ENCODE results near the gene JPT1.

Gene JPT1

DNA sequence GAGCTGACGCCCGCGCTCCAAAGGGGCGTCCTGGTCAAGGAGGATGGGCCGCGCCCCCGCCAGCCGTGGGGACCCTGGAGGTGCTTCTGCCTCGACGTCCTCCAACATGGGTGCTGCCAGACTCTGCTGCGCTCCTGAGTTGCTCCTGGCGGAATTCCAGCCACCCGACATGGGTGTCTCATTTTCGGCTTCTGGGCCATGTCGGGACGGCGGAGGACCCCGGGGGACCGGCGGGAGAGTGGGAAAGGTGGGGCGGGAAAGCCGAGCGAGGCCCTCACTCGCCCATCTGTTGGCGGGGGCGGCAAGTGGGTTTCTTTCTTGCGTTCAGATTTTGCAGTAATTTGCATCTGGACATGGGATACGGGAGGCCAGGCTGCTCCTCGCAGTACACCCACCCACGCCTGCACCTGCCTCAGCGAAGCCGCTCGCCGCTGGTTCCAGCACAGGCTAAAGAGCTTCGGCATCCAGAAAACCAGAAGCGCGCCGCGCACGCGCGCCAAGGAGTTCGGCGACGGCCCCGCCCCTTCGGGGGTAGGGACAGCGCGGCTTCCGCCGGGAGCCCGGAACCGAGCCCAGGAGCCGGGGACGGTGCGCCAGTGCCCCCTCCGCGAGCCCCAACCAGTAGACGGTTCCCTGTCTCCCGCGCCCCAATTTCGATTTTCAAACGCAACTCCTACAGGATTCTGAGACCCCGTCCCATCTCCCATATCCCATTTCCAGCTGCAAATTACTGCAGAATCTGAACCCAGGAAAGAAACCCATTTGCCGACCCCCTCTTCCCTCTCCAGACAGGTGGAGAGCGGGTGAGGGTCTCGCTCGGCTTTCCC is 44.7 kb downstream of the JPT1 start, which contains the start of gene ARMC7 (continued):
- peak; percentile 73 for TF ChIP-seq SP2 (tag by site-specific recombination; IDR thresholded peaks at IDR 0.05)
- no peak for TF ChIP-seq ZNF211 (tag by site-specific recombination; IDR thresholded peaks at IDR 0.05; ENCODE audit: low read depth)
- no peak for TF ChIP-seq SP7 (tag by site-specific recombination; IDR thresholded peaks at IDR 0.05)
- no peak for TF ChIP-seq HOXD13 (CRISPR knock-in tag; IDR thresholded peaks at IDR 0.05; ENCODE audit: borderline replicate concordance)
- no peak for TF ChIP-seq ZNF404 (tag by site-specific recombination; IDR thresholded peaks at IDR 0.05)
- no peak for TF ChIP-seq ZNF274 (IDR thresholded peaks at IDR 0.05; ENCODE audit: low read length)
- no peak for TF ChIP-seq ZNF274 (tag by site-specific recombination; IDR thresholded peaks at IDR 0.05; ENCODE audit: borderline replicate concordance)
- TF ChIP-seq ZNF626 (tag by site-specific recombination; IDR thresholded peaks at IDR 0.05), result no peak

DNA sequence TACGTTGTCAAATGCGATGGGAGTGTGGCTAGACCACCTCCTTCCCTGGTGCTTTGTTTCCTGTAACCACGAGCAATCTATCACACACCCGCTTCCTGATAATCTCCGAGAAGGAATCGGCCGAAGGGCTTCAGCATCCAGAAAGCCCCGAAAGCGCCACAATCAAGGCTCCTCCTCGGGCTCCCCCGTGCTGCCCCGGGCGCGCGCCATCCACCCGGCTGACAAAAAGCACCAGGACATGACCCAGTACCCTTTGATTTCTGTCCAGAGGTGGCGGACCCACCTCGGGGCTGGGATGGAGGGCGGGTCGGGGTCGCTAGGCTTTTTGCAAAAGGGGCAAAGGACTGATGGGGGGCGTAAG is 45.3 kb downstream of the JPT1 start:
- Histone ChIP-seq H3K4me3 (ENCODE audit: low read depth, low read length) (no peak overlapping the region; the same call in 1 of the 2 replicates), H3K36me3 (ENCODE audit: control insufficient read depth in 2 of 2, insufficient read depth in 1 of 2, low read length in 2 of 2) (peaks cover 0 to 7% of the 10 kb centered on the region in 2 experiments; a peak in 2 of 3 replicates), H3K4me1 (ENCODE audit: control insufficient read depth, insufficient read depth, low read length) (peaks cover 15% of the 10 kb centered on the region), H3K27ac (ENCODE audit: extremely low read depth, low read depth, low read length) (peak overlapping the region; percentile 67; the same call in 1 of the 2 replicates), H3K9me3 (ENCODE audit: control insufficient read depth, insufficient read depth, low read depth, low read length) (no peaks in the 10 kb centered on the region)
- CTCF ChIA-PET, result interaction anchor here (0.6 to 7.1 kb wide), 6 partner anchors 27 to 152 kb away, joined by 3 to 117 read pairs (median 4); no protein-coding TSS in a partner anchor
- TF ChIP-seq FEZF1 (tag by site-specific recombination; IDR thresholded peaks at IDR 0.05) (no peak), ZNF248 (tag by site-specific recombination; IDR thresholded peaks at IDR 0.05) (no peak), ZNF16 (tag by site-specific recombination; IDR thresholded peaks at IDR 0.05; ENCODE audit: low read depth) (no peak), PRDM1 (tag by site-specific recombination; IDR thresholded peaks at IDR 0.05) (no peak), EGR2 (tag by site-specific recombination; IDR thresholded peaks at IDR 0.05; ENCODE audit: low read depth) (no peak), ZNF548 (tag by site-specific recombination; IDR thresholded peaks at IDR 0.05) (no peak), ZNF791 (tag by site-specific recombination; IDR thresholded peaks at IDR 0.05) (no peak), ZBTB20 (tag by site-specific recombination; IDR thresholded peaks at IDR 0.05) (no peak), SETDB1 (IDR thresholded peaks at IDR 0.05; ENCODE audit: insufficient read length, low read length) (no peak), SCRT2 (tag by site-specific recombination; IDR thresholded peaks at IDR 0.05) (no peak), ZNF140 (tag by site-specific recombination; IDR thresholded peaks at IDR 0.05) (no peak), BCL11B (tag by site-specific recombination; IDR thresholded peaks at IDR 0.05; ENCODE audit: low read depth) (no peak), ZNF830 (tag by site-specific recombination; IDR thresholded peaks at IDR 0.05; ENCODE audit: low read depth) (no peak), ZSCAN23 (tag by site-specific recombination; IDR thresholded peaks at IDR 0.05) (no peak), ZNF214 (tag by site-specific recombination; IDR thresholded peaks at IDR 0.05; ENCODE audit: borderline replicate concordance) (no peak), RBAK (tag by site-specific recombination; IDR thresholded peaks at IDR 0.05) (no peak)
- TF ChIP-seq, protein P1, sequence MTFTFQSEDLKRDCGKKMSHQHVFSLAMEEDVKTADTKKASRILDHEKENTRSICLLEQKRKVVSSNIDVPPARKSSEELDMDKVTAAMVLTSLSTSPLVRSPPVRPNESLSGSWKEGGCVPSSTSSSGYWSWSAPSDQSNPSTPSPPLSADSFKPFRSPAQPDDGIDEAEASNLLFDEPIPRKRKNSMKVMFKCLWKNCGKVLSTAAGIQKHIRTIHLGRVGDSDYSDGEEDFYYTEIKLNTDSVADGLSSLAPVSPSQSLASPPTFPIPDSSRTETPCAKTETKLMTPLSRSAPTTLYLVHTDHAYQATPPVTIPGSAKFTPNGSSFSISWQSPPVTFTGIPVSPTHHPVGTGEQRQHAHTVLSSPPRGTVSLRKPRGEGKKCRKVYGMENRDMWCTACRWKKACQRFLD (tag by site-specific recombination; IDR thresholded peaks at IDR 0.05), result no peak
- TF ChIP-seq, protein P2, sequence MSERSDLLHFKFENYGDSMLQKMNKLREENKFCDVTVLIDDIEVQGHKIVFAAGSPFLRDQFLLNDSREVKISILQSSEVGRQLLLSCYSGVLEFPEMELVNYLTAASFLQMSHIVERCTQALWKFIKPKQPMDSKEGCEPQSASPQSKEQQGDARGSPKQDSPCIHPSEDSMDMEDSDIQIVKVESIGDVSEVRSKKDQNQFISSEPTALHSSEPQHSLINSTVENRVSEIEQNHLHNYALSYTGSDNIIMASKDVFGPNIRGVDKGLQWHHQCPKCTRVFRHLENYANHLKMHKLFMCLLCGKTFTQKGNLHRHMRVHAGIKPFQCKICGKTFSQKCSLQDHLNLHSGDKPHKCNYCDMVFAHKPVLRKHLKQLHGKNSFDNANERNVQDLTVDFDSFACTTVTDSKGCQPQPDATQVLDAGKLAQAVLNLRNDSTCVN (tag by site-specific recombination; optimal IDR thresholded peaks at IDR 0.05), result no peak
- TF ChIP-seq, protein P3, sequence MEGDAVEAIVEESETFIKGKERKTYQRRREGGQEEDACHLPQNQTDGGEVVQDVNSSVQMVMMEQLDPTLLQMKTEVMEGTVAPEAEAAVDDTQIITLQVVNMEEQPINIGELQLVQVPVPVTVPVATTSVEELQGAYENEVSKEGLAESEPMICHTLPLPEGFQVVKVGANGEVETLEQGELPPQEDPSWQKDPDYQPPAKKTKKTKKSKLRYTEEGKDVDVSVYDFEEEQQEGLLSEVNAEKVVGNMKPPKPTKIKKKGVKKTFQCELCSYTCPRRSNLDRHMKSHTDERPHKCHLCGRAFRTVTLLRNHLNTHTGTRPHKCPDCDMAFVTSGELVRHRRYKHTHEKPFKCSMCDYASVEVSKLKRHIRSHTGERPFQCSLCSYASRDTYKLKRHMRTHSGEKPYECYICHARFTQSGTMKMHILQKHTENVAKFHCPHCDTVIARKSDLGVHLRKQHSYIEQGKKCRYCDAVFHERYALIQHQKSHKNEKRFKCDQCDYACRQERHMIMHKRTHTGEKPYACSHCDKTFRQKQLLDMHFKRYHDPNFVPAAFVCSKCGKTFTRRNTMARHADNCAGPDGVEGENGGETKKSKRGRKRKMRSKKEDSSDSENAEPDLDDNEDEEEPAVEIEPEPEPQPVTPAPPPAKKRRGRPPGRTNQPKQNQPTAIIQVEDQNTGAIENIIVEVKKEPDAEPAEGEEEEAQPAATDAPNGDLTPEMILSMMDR (tag by site-specific recombination; IDR thresholded peaks at IDR 0.05), result no peak
- TF ChIP-seq, protein P4, sequence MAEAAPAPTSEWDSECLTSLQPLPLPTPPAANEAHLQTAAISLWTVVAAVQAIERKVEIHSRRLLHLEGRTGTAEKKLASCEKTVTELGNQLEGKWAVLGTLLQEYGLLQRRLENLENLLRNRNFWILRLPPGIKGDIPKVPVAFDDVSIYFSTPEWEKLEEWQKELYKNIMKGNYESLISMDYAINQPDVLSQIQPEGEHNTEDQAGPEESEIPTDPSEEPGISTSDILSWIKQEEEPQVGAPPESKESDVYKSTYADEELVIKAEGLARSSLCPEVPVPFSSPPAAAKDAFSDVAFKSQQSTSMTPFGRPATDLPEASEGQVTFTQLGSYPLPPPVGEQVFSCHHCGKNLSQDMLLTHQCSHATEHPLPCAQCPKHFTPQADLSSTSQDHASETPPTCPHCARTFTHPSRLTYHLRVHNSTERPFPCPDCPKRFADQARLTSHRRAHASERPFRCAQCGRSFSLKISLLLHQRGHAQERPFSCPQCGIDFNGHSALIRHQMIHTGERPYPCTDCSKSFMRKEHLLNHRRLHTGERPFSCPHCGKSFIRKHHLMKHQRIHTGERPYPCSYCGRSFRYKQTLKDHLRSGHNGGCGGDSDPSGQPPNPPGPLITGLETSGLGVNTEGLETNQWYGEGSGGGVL (tag by site-specific recombination; IDR thresholded peaks at IDR 0.05), result no peak
- POLR2A ChIA-PET, result interaction anchor here (0.5 to 2.5 kb wide), 16 partner anchors 12 to 180 kb away, joined by 3 to 13 read pairs (median 4); partner anchors contain the start of genes ATP5PD, NT5C, NUP85 and SLC25A19

Data from HEK293 (cell line).